GM21528 (cell line): ENCODE data around the gene ADRA2A.

Source experiments
- ATAC-seq: cut with Tn5 transposase; IDR thresholded peaks from one replicate; pipeline ENCODE4 v1.9.1; 2021; ENCODE audit warnings: mild to moderate bottlenecking, moderate library complexity; ENCODE audit not compliant: unreplicated experiment, low FRiP score

Gene ADRA2A

GRCh38 chr10:111083222-111084095 lies 6.6 kb downstream of the ADRA2A start:
- ATAC-seq, result no peak

- no peak for ATAC-seq
These were observed 7.8 kb downstream of the ADRA2A start for GRCh38 chr10:111084366-111085255.

- ATAC-seq, result no peak
These were observed 9.0 kb downstream of the ADRA2A start for GRCh38 chr10:111085690-111086353.

GRCh38 chr10:111086574-111086973 lies 9.7 kb downstream of the ADRA2A start:
- no peak for ATAC-seq

- ATAC-seq, result no peak
These were observed 10.5 kb downstream of the ADRA2A start for GRCh38 chr10:111087331-111087756.

- no peak for ATAC-seq
These were observed 11.2 kb downstream of the ADRA2A start for GRCh38 chr10:111087968-111088505.

GRCh38 chr10:111089293-111089692 lies 12.5 kb downstream of the ADRA2A start:
- no peak for ATAC-seq

GRCh38 chr10:111091833-111092232 lies 15.0 kb downstream of the ADRA2A start:
- no peak for ATAC-seq

- ATAC-seq, result no peak
These were observed 17.0 kb downstream of the ADRA2A start for GRCh38 chr10:111093741-111094380.

GRCh38 chr10:111098679-111099437 lies 22.0 kb downstream of the ADRA2A start:
- ATAC-seq, result no peak

- ATAC-seq, result no peak
These were observed 23.4 kb downstream of the ADRA2A start for GRCh38 chr10:111100198-111100597.

GRCh38 chr10:111101796-111102195 lies 25.0 kb downstream of the ADRA2A start:
- no peak for ATAC-seq

GRCh38 chr10:111102359-111102837 lies 25.6 kb downstream of the ADRA2A start:
- no peak for ATAC-seq

- ATAC-seq, result no peak
These were observed 26.5 kb downstream of the ADRA2A start for GRCh38 chr10:111103196-111103840.

- ATAC-seq, result no peak
These were observed 28.0 kb downstream of the ADRA2A start for GRCh38 chr10:111104811-111105210.

GRCh38 chr10:111106081-111106480 lies 29.3 kb downstream of the ADRA2A start:
- ATAC-seq, result no peak

- ATAC-seq, result no peak
These were observed 30.2 kb downstream of the ADRA2A start for GRCh38 chr10:111107023-111107422.

GRCh38 chr10:111107846-111108245 lies 31.0 kb downstream of the ADRA2A start:
- no peak for ATAC-seq

GRCh38 chr10:111108441-111108840 lies 31.6 kb downstream of the ADRA2A start:
- no peak for ATAC-seq
